NCI-H1105 treated with DMSO at 0.1 percent for 48 hours (cell line): ENCODE measurements around the gene CFI.

Experiments
- DNase-seq: peaks from one replicate; lab custom pipeline; 2025; lab: John Stamatoyannopoulos, UW

CFI gene

DNA sequence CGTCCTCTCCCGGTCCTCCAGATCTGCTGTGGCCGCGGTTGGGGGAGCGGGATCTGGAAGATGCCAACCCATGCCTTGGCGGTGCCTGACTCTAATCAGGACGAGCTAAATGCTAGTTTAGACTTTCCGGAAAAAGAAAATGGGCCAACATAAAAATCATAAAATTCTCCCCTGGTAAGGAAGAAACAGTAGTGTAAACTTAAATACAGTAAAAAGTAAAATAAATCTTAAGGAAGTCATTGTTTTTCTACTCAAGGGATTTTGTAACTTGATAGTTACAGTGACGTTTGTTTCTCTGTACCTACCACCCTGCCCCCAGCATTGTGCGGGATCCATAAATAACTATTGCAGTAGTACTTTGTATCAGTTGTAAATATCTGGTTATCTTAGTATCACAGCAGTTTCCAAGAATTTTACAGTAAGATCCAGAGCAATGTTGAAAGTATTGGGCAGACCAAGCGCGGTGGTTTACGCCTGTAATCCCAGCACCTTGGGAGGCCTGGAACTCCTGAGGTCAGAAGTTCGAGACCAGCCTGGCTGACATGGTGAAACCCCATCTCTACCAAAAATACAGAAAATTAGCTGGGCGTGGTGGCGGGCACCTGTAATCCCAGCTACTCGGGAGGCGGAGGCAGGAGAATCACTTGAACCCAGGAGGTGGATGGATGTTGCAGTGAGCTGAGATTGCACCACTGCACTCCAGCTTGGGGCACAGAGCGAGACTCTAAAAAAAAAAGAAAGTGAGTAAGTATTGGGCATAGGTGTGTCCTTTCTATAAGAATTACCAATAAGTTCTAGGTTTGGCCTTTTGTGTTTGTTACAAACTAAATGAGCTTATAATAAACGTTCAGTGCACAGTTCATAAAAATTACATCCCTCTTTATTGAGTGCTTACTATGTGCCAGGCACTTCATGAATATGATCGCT, 70.9 kb downstream of the CFI start:
- no peak for DNase-seq

- peak; percentile 76 for DNase-seq
These were observed 71.8 kb downstream of the CFI start, which contains the start of gene PLA2G12A for GRCh38 chr4:109729718-109730618. TSS of gene PLA2G12A (minus strand) at chr4:109730070. CDS start at chr4:109729809, 261 bp downstream.

DNA sequence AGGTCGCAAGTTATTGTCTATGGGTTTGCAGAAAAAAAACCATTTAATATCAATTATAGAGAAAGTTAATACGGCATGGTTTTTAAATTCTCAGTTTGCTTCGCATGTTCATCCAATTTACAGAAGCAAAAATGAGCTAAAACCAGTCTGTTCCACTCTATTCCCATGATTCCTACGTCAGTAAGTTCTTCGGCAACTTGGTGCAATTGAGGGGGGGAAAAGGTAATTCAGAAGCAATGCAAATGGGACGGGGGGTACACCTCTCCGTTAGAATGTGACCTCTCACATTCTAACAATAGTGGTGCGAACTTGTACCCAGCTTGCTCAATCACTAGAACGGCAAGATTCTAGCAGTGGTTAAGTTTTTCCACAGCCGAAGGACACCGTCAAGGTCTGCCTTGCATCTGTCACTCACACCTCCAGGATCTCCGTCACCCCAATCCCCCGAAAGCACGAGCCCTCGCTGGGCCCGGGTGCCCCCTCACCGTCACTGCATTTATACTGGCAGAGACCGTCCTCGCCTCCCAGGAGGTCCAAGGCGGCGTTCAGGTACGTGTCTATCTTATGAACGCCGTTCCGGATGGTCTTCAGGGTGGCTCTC, 72.6 kb downstream of the CFI start:
- DNase-seq, result peak; percentile 2

- DNase-seq, result no peak
These were observed 73.4 kb downstream of the CFI start for GRCh38 chr4:109728385-109728784.

DNA sequence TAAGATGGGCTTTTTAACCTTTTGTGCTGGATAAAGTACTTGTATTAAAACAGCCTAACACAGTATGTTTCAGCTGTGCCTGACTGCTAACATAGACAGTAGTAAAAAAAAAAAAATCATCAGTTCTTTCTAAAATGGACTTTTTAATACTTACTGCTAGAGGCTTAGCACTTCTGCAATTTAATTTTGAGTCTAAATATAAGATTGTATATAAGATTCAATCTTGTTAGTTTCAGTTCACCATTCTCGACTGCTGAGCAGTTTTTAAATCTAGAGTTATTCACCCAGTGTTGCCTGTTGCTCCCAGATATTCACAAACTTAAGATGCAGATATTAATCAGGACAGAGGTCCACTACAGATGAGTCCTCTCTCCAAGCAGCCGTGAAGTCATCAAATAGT, 78.7 kb downstream of the CFI start:
- no peak for DNase-seq

DNA sequence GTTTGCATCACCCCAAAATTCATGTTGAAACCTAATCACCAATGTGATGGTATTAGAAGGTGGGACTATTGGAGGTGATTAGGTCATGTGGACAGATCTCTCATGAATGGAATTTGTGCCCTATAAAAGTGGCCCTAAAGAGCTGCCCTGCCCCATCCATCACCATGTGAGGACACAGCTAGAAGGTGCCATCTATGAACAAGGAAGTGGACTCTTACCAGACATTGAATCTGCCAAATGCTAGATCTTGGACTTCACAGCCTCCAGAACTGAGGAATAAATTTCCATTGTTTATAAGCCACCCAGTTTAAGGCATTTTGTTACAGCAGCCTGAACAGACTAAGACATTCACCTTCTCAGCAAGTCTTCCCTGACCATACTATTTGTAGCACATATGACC, 79.4 kb downstream of the CFI start:
- no peak for DNase-seq

DNA sequence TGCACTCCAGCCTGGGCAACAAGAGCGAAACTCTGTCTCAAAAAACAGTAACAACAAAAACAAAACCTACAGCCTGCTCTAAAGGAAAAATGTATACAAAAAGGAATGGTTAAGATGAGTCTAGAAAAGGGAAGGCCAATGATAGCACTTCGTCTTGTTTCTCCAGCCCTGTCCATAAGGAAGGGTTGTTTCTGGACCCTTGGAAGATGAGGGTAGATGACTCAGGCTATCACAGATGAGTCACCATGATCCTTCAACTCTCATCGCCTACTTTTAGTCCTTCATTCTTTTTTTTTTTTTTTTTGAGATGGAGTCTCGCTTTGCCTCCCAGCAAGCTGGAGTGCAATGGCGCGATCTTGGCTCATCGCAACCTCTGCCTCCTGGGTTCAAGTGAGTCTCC, 80.8 kb downstream of the CFI start:
- no peak for DNase-seq

GRCh38 chr4:109719604-109720003, 82.2 kb downstream of the CFI start:
- DNase-seq, result no peak

DNA sequence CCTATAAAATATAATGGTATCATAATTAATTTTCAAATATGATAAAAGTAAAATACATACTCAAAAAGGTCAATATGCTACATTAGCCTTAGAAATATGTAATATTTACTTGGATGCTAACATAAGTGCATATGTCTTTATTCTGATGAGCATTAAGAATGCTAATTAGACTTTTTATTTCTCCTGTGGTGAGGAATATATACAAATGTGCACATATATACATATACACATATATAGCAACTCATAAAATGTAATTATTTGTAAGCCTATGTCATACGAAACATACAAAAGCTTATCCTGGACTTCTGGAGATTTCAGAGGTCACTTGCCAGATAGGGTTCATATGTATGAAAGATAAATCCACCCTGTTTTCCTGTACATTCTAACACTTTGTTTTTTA, 83.0 kb downstream of the CFI start:
- DNase-seq, result no peak

- no peak for DNase-seq
These were observed 88.3 kb downstream of the CFI start for GRCh38 chr4:109713500-109713899.

DNA sequence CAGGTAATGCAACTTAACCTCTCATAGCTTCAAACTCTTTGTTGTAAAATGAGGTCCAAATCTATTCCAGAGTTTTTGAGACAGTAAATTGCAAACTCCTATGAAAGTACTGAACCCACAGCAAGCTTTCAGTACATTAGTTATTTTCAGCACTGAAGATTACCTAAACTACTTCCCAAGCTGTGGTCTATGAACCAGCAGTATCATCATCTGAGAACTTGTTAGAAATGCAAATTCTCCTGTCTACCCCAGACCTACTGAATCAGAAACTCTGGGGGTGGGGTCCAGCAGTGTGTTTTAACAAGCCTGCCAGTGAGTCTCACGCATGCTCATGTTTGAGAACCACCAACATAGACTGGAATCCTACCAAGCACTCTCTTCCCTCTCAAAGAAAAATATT, 92.8 kb downstream of the CFI start:
- no peak for DNase-seq

- no peak for DNase-seq
These were observed 93.4 kb downstream of the CFI start for GRCh38 chr4:109708435-109708834.

DNA sequence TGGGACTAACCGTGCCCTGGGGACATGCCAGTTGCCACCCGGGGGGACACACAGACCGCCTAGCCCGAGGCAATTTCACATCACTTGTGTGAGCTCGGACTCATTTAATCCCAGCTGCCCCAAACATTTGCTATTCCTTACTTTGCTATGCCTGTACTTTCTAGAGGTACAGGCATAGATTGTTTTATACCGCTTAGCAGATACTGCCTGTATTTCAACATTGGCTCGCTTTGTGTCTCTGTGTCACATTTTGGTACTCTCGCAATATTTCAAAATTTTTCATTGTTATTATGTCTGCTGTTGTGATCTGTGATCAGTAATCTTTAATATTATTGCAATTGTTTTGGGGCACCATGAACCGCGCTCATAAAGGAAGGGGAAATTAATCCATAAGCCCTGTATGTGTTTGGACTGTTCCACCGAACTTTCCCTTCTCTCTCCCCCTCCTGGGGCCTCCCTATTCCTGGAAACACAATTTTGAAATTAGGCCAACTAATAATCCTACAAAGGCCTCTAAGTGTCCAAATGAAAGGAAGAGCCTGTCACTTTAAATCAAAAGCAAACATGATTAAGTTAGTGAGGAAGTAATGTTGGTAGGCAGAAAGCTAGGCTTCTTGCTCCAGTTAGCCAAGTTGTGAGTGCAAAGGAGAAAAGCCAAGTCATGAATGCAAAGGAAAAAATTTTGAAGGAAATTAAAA, 98.0 kb downstream of the CFI start:
- peak; percentile 36 for DNase-seq

DNA sequence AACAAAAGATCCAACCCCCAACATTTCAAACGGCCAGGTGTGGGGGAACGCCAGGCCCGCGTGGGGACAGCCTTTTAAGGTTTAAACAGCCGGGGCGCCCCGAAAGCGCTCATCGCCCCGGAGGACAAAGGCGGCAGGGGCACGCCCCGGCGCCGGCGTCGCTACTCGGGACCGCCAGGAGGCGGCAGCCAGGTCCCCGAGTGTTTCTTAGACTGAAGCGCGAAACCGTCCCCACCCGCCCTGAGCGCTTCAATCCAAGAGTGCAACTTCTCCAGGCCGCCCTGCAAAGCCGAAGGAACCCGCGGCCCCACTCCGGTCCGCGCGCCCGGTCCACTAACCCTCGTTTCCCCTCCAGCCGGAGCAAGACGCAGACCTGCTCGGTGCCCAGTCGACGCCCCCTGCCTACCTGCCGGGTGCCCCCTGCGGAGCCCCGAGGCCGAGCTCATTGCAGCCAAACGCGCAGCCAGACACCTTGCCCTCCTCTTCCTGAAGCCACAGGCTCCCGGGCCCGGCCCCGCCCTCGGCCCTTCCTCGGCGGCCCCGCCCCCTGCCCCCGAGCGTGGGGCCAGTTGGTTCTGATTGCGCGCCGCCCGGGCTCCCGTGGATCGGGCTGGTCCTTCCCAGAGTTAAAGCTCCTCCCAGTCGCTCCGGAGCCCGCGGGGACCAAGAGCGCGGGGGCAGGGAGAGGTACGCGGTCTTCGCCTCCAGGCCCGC, 98.7 kb downstream of the CFI start, which contains the start of gene CASP6:
Gene CASP6 (minus strand): TSS at position 496 of the 714 bp plus-strand sequence. CDS start 50 bp downstream, at position 446.
- DNase-seq, result peak; percentile 63

- peak; percentile 1 for DNase-seq
These were observed 100.0 kb downstream of the CFI start for GRCh38 chr4:109701566-109702410.

DNA sequence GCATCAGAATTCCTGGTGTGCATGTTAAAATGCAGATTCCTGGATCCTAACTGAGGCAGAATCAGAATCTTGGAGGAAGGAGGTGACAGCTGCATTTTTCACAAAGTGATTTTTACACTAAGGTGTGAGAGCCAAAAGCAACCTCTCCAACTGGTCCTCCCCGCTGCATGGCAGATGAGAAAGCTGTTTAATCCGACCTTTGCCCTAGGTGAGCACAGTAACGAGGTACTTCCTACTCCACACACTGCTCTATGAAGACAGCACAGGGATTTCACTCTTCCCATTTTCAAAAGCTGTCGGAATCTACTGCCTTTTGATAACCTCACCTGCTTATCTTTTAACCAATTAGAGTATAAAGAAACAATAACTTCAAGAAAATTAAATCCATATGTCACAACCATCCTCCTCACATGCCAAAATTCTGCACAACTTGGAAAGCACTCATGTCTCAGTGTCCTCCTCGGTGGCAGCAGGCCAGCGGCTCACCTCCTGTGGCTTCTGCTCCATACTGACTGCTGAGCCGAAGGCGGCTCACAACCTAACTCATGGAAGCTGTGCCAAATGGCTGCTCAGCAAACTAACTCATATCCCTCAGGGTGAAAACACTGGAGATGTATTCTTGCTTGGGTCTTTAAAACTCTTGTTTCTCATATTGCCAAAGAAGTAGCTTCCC, 102.1 kb downstream of the CFI start:
- DNase-seq, result no peak

- no peak for DNase-seq
These were observed 103.1 kb downstream of the CFI start for GRCh38 chr4:109698656-109699055.

DNA sequence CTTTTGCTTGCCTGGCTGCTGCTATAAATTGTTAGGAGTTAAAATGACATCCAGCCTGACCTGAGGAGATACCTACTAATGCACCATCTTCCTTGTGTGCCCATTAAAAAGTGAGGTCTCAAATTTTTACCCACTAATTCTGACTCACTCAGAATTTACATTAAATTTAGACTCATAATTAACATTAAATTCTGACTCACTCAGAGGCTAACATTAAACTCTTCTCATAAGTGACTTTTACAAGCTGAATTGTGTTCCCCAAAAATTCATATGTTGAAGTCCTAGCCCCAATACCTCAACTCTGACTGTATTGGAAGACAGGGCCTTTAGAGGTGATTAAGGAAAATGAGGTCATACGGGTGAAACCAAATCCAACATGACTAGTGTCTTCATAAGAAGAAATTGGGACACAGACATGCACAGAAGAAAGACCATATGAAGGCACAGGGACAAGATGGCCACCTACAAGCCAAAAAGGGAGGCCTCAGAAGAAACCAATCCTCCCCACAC, 110.3 kb downstream of the CFI start:
- no peak for DNase-seq
